Mesendoderm (in vitro differentiated cells): ENCODE data around the gene FSTL4.

ENCODE experiments used
- DNase-seq: peaks from one replicate; pipeline ENCODE4 v3.0.0; 2013
- H2AK5ac ChIP-seq: 2 replicates; pipeline ENCODE4 v1.6.1; 2013; ENCODE audit warnings: low read length, inconsistent platforms
- H2BK120ac ChIP-seq: 2 replicates; pipeline ENCODE4 v1.6.1; 2013; ENCODE audit warnings: low read depth, mild to moderate bottlenecking, low read length, moderate library complexity, mixed read lengths
- H2BK15ac ChIP-seq: replicated peaks from 2 replicates; pipeline ENCODE4 v1.6.1; 2013; ENCODE audit warnings: low read depth, mild to moderate bottlenecking, moderate library complexity
- H2BK5ac ChIP-seq: 2 replicates; pipeline ENCODE4 v1.6.1; 2013; ENCODE audit warnings: low read length, inconsistent platforms
- H3K18ac ChIP-seq: 2 replicates; pipeline ENCODE4 v1.6.1; 2013; ENCODE audit warnings: mild to moderate bottlenecking, low read length, mixed read lengths
- H3K23ac ChIP-seq: one replicate; pipeline ENCODE4 v1.6.1; 2013; ENCODE audit warnings: low read length
- H3K27ac ChIP-seq: 2 replicates; pipeline ENCODE4 v1.5.1; 2013; ENCODE audit warnings: low read depth, mild to moderate bottlenecking, inconsistent platforms, low read length, moderate library complexity
- H3K27me3 ChIP-seq: 2 replicates; pipeline ENCODE4 v1.6.1; 2013; ENCODE audit warnings: low read length, control low read depth, mild to moderate bottlenecking, inconsistent platforms; ENCODE audit not compliant: insufficient read depth, poor library complexity
- H3K36me3 ChIP-seq: 2 replicates; pipeline ENCODE4 v1.6.1; 2013; ENCODE audit warnings: low read length, inconsistent platforms; ENCODE audit not compliant: control insufficient read depth, insufficient read depth
- H3K4ac ChIP-seq: one replicate; pipeline ENCODE4 v1.6.1; 2013; ENCODE audit warnings: low read depth, mild to moderate bottlenecking, low read length, moderate library complexity
- H3K4me1 ChIP-seq: 2 replicates; pipeline ENCODE4 v1.6.1; 2013; ENCODE audit warnings: low read depth, low read length, inconsistent platforms; ENCODE audit not compliant: control insufficient read depth
- H3K4me2 ChIP-seq: 2 replicates; pipeline ENCODE4 v1.6.1; 2013; ENCODE audit warnings: low read length
- H3K4me3 ChIP-seq: 2 replicates; pipeline ENCODE4 v1.5.1; 2013; ENCODE audit warnings: mild to moderate bottlenecking, low read length
- H3K56ac ChIP-seq: one replicate; pipeline ENCODE4 v1.6.1; 2013; ENCODE audit warnings: low read length
- H3K79me1 ChIP-seq: 2 replicates; pipeline ENCODE4 v1.6.1; 2013; ENCODE audit warnings: low read length, inconsistent platforms
- H3K79me2 ChIP-seq: 2 replicates; pipeline ENCODE4 v1.6.1; 2013; ENCODE audit warnings: mild to moderate bottlenecking, low read length; ENCODE audit not compliant: control insufficient read depth, insufficient read depth
- H3K9ac ChIP-seq: 2 replicates; pipeline ENCODE4 v1.6.1; 2013; ENCODE audit warnings: low read length, inconsistent platforms
- H4K5ac ChIP-seq: one replicate; pipeline ENCODE4 v1.6.1; 2013; ENCODE audit warnings: low read length
- H4K8ac ChIP-seq: one replicate; pipeline ENCODE4 v1.6.1; 2013; ENCODE audit warnings: low read depth, mild to moderate bottlenecking, control low read depth, low read length, moderate library complexity
- WGBS: extraction: QIAGEN DNeasy Blood & Tissue Kit; methylation state at CpG from one replicate; pipeline ENCODE4 v1.1.7; 2013; ENCODE audit warnings: low lambda C conversion rate, missing lambda C conversion rate; ENCODE audit not compliant: insufficient coverage; ENCODE audit errors: extremely low coverage; 5-methylcytosine and 5-hydroxymethylcytosine counted together

Gene FSTL4

DNA sequence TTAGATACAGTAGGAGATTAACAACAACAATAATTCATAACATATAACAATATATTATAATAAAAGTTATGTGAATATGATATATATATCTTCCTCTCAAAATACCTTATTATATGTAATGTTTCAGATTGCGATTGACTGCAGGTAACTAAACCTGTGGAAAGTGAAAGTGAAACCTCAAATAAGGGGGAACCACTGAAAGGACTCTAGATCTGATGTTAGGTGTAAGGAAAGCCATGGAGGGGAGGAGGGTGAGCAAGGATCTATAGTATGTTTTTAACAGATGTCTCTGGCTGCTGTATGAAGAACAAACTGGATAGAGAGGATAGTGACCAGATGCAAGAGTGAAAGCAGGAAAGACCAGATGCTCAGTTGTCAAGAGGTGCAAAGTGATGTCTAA lies 5.8 kb upstream of the FSTL4 start:
- Histone ChIP-seq H3K27me3 (peaks cover 4% of the 10 kb centered on the region), H3K18ac (no peak overlapping the region), H2BK5ac (no peak overlapping the region), H2BK15ac (no peak overlapping the region), H2BK120ac (no peak overlapping the region), H3K4me3 (no peak overlapping the region), H3K9ac (no peak overlapping the region), H4K8ac (no peak overlapping the region), H3K4ac (no peak overlapping the region), H4K5ac (no peak overlapping the region), H3K27ac (no peak overlapping the region), H2AK5ac (no peak overlapping the region), H3K4me2 (no peak overlapping the region), H3K56ac (no peak overlapping the region), H3K79me1 (no peaks in the 10 kb centered on the region), H3K23ac (no peak overlapping the region), H3K79me2 (no peaks in the 10 kb centered on the region), H3K4me1 (no peaks in the 10 kb centered on the region), H3K36me3 (no peaks in the 10 kb centered on the region)
- no CpG with 5 or more reads among the region's 1 CpG for WGBS
- no peak for DNase-seq

DNA sequence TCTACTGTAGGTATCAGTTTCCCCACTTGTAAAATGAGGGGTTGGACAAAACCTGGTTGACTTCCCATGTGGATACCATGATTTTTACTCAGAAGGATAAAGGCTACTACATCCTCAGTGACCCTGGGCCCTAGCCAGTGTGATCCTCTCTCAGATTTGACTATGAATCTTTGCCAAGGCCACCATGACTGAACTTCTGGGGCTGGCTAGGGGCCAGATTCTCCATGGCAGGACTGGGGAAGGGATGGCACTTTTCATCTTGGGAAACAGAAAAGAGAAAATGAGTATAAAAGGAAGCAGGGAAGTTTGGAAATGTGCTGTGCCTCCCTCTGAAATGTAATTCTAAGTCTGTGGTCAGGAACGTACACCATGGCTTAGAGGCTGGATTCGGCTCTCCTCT lies 1.4 kb upstream of the FSTL4 start:
- Histone ChIP-seq H2BK120ac (no peak overlapping the region), H3K56ac (no peak overlapping the region), H2BK5ac (no peak overlapping the region), H3K36me3 (no peaks in the 10 kb centered on the region), H2AK5ac (no peak overlapping the region), H3K27me3 (peaks cover 16% of the 10 kb centered on the region), H2BK15ac (no peak overlapping the region), H3K18ac (no peak overlapping the region), H3K4ac (no peak overlapping the region), H3K9ac (no peak overlapping the region), H4K8ac (no peak overlapping the region), H3K79me2 (no peaks in the 10 kb centered on the region), H4K5ac (no peak overlapping the region), H3K4me3 (no peak overlapping the region), H3K79me1 (no peaks in the 10 kb centered on the region), H3K27ac (no peak overlapping the region), H3K4me1 (no peaks in the 10 kb centered on the region), H3K23ac (no peak overlapping the region), H3K4me2 (no peak overlapping the region)
- no peak for DNase-seq
- WGBS, result no CpG with 5 or more reads among the region's 2 CpGs

DNA sequence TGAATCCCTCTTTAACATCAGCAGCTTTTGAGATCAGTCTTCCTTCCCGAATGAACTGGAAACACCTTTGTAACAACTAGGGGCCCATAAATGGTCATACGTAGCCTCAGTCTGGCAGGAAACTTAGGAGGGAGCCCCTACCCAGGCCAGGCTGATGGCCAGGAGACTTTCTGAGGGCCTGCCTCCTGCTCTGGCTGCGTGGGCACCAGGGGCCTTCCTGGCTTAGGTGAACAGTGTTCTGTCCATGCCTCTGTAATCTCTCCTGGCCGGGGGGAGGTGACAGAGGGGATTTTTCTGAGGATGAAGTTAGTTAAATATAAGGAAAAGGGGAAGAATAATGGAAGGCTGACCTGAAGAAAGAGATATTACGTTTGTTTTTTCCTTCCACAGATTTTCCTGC lies 843 bp upstream of the FSTL4 start:
- H3K36me3 ChIP-seq, result no peaks in the 10 kb centered on the region
- H3K4me1 ChIP-seq, result no peaks in the 10 kb centered on the region
- no peak overlapping the region for H4K8ac ChIP-seq
- H3K27me3 ChIP-seq, result peaks cover 16% of the 10 kb centered on the region
- no peaks in the 10 kb centered on the region for H3K79me2 ChIP-seq
- H3K27ac ChIP-seq, result no peak overlapping the region
- no peak for DNase-seq
- H3K4me3 ChIP-seq, result no peak overlapping the region
- no peak overlapping the region for H3K56ac ChIP-seq
- H2BK120ac ChIP-seq, result no peak overlapping the region
- no peak overlapping the region for H2BK5ac ChIP-seq
- no peak overlapping the region for H3K23ac ChIP-seq
- H3K18ac ChIP-seq, result no peak overlapping the region
- no peak overlapping the region for H2AK5ac ChIP-seq
- no peak overlapping the region for H3K4me2 ChIP-seq
- no peak overlapping the region for H3K9ac ChIP-seq
- no peaks in the 10 kb centered on the region for H3K79me1 ChIP-seq
- H3K4ac ChIP-seq, result no peak overlapping the region
- no peak overlapping the region for H2BK15ac ChIP-seq
- no CpG with 5 or more reads among the region's 5 CpGs for WGBS
- H4K5ac ChIP-seq, result no peak overlapping the region

DNA sequence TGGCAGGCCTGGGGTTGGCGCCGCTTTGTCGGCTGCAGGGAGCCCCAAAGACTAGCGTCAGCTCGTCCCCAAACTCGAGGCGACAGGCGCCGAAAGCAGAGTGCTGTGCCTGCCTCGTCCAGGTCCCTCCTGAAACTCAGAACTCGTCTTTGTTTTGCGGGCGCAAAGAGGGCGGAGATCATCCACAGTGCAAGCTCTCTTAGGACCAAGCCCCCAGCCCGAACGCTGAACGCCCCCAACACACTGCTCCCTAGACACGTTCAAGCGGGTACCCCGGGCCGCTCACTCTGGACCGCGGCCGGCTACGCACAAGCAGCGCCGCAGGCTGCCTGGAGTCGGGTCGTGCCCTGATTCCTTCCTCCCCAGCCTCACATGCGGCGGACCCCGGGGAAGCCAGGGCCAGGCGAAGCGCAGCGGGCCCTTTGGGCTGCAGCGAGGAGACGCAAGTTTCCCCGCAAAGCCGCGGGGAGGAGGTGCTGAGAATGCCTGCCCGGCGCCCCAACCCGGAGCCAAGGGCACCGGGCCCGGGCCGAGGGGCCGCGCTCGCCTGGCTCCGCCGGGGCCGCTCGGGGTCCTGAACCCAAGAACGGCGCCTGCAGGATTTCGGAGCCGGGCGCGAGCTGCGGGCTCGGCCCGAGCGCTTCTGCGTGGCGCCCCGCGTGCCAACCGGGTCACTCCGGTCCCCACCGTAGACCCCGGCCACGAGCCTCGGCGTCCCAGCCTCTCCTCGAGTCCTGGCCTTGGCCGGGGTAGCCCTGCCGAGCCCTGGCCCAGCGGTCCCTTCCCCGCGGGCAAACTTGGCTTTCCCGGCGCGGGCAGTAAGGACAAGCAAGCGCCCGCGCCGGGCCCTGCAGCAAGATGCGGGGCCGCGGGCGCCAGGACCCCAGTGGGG lies 738 bp downstream of the FSTL4 start:
- no peak overlapping the region for H2AK5ac ChIP-seq
- H3K27me3 ChIP-seq, result peaks cover 16% of the 10 kb centered on the region
- peak; percentile 31 for DNase-seq
- no peak overlapping the region for H2BK15ac ChIP-seq
- no peak overlapping the region for H4K8ac ChIP-seq
- no peak overlapping the region for H3K56ac ChIP-seq
- no peaks in the 10 kb centered on the region for H3K4me1 ChIP-seq
- peak overlapping the region; percentile 71 for H3K4me2 ChIP-seq
- no peaks in the 10 kb centered on the region for H3K36me3 ChIP-seq
- no peak overlapping the region for H3K27ac ChIP-seq
- H2BK120ac ChIP-seq, result no peak overlapping the region
- no peak overlapping the region for H3K4ac ChIP-seq
- H3K79me2 ChIP-seq, result no peaks in the 10 kb centered on the region
- no peaks in the 10 kb centered on the region for H3K79me1 ChIP-seq
- H3K9ac ChIP-seq, result peak overlapping the region; percentile 27
- no peak overlapping the region for H4K5ac ChIP-seq
- peak overlapping the region; percentile 34 for H3K23ac ChIP-seq
- no peak overlapping the region for H3K4me3 ChIP-seq
- H3K18ac ChIP-seq, result no peak overlapping the region
- no CpG with 5 or more reads among the region's 91 CpGs for WGBS
- H2BK5ac ChIP-seq, result no peak overlapping the region

DNA sequence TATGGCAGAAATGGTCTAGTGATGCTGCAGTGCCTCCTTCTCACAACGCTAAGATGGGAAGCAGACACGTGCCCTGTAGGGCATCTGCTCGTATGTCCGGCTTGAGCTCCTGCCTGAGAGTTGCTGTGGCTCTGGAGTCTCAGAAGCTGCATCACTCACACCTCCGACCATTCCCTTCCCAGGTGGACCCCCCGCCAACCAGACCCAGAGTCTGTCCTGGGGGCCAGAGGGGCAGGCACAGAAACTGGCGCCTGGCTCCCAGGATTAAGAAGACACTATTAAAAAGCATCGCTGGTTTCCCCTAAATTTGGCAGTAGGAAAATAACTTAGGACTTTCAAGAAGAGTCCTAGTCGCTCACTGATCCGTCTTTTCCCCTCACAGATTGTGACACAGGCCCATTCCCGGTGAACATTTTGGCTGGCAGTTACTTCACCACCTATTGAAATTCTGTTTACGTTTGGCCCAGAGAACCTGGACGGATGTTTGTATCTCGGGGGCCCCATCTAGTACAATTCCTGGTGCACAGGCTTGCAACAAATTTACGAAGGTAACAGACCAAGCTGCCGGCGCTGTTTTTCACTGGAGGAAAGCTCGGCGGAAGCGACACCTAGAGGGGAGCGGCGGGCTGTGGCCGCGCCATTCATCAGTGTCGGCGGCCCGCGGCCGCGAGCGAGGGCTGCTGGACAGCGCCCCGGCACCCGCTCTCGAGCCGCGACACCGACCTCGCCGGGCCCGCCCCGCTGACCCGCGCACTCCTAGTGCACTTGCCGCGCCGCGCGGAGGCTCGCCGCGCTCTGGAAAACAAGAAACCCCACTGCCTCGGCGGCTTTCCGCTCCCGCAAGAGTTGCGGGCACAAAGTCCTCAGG lies 1.6 kb downstream of the FSTL4 start:
- no peaks in the 10 kb centered on the region for H3K4me1 ChIP-seq
- no peak overlapping the region for H4K5ac ChIP-seq
- no peak overlapping the region for H3K9ac ChIP-seq
- H3K4ac ChIP-seq, result no peak overlapping the region
- no peak overlapping the region for H2BK120ac ChIP-seq
- WGBS, result no CpG with 5 or more reads among the region's 57 CpGs
- H4K8ac ChIP-seq, result no peak overlapping the region
- peak overlapping the region; percentile 71 for H3K4me2 ChIP-seq
- H3K79me1 ChIP-seq, result no peaks in the 10 kb centered on the region
- no peak overlapping the region for H2AK5ac ChIP-seq
- H2BK15ac ChIP-seq, result no peak overlapping the region
- peak; percentile 83 for DNase-seq
- no peak overlapping the region for H3K18ac ChIP-seq
- H2BK5ac ChIP-seq, result no peak overlapping the region
- no peaks in the 10 kb centered on the region for H3K36me3 ChIP-seq
- no peaks in the 10 kb centered on the region for H3K79me2 ChIP-seq
- no peak overlapping the region for H3K56ac ChIP-seq
- no peak overlapping the region for H3K4me3 ChIP-seq
- H3K27me3 ChIP-seq, result peaks cover 16% of the 10 kb centered on the region
- H3K27ac ChIP-seq, result no peak overlapping the region
- H3K23ac ChIP-seq, result peak overlapping the region; percentile 34
